Activated CD8-positive, alpha-beta memory T cell treated with anti-CD3 and anti-CD28 coated beads for 1 hour (primary cell): ENCODE measurements around the gene IL2RG.

Source experiments
- DNase-seq, 2 donors: peaks; one replicate each; pipeline ENCODE4 v3.0.0-alpha.2; 2020; ENCODE audit warnings: low read depth in 1 of 2; ENCODE audit errors: extremely low read depth in 1 of 2

Gene IL2RG

DNA sequence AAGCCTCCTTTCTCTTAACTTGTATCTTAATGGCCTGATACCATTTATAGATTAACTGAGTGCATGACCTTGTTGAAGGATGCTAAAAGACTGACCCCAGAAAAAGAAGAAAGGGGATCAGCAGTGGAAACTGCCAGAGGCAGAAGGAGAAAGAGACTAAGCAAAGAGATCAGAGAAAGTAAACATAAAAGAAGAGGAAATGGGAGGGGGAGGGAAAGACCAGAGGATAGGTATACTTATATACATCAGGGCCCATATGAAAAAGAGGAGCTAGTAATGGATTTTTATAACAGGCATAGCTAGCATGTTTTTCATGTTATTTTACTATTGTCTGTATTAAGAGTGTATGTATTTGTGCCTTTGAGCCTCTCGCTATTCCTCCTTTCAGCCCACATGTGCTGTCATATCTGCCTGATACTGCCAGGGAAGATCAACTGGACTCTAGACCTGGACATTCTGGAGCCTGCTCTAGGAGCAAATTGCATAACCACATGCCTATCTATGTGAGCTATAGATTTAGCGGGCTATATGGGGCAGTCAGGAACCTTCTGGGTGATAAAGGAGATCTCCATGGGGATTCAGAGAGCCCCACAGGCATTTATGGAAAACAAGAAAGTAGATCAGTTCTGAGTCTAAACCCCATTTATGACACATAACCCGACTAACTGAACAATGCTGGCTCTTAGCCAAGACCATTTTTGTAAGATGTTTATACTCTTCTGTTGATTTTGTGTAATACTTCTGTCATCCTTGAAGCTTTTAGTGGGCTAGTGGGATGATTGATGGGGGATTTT lies 29.9 kb downstream of the IL2RG start:
- no peak for DNase-seq

DNA sequence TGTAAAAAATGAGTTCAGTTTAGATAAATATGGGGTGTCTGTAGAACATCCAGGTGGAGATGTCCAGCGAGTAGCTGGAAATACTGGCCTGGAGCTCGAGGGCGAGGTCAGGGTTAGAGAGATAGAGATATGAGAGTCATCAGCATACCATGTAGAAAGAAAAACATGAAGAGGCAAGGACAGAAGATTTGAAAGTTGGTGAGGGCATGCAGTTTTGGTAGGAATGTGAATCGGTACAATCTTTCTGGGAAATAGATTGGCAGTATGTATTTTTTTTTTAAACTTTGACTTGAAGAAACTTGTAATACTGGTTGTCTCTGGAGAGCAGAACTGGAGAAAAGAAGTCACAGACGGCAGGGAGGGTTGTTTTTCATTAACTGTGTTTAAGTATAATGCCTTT lies 40.8 kb downstream of the IL2RG start:
- DNase-seq, result no peak

DNA sequence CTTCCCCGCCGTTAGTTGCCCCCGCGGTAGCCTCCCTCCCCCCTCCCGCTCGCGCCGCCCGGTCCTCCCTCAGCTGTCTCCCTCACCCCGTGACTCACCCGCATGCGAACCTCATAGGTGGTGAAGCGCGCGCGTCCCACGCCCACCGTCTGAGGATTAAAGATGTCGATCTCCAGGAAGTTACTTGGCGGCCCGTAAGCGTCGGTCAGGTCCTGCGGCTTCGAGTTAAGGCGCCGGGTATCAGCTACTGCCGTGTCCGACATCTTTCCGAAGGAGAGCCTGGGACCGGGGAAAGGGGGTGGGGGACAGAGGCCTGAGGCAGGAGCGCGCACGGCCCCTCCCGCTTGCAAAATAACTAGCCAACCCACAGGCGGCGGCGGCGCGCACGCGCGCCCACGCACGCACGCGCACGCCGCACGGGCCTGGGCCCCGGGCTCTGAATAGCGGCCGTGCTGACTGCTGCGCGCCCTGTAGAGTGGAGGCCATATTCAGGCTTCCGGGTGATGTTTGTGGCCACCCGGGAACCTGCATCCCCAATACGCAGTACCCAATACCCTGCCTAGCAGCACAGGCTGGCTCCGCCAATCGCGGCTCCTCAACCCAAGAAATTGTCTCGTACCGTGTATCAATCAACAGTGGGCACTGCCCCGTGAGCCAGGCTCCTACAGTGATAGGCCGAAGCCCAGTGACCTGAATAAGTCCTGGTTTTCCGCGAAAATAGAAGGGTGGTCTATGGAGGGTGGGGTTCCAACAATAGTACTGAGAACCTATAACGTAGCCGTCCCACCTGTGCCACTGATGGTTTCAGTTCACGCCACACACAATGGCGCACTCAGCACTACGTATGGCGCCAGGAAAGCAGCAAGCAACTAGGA lies 43.1 kb downstream of the IL2RG start, which contains the start of gene SNX12:
Gene SNX12 (minus strand): TSS at position 291 of the 875 bp plus-strand sequence. CDS start 28 bp downstream, at position 263.
- peak; percentile 71 to 72 for DNase-seq

DNA sequence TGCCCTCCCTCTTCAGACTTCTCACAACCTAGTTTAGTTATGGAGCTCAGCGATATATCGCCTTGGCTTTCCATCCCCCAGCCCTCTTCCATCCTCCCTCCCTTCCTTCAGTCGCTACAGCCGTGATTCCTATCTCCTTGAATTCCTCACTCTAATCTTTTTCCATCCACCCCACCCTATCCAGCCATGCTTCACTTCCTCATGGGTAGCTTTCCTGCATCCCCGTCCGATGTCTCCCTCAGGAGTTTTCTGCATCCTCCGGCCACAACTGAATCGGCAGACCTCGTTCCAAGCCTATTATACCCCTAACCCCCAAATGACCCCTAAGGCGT lies 43.7 kb downstream of the IL2RG start:
- DNase-seq, result no peak

DNA sequence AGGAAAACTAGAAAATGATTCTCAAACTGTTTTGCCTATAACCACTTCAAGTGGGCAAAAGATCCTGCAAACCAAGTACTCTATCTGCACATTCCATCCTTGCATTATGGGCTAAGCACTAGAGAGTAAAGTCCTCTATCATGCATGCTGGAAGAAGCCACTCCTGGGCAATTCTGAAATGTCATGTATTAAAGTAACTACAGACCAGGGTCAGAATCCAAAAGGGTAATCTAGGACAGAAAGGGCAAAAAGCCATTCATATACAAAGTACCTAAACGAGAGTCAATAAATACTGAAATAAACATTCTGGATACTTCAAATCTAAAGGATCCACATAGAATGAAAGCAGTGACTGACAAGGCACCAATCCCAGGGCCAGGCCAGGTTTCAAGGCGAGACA lies 44.3 kb downstream of the IL2RG start:
- no peak for DNase-seq

DNA sequence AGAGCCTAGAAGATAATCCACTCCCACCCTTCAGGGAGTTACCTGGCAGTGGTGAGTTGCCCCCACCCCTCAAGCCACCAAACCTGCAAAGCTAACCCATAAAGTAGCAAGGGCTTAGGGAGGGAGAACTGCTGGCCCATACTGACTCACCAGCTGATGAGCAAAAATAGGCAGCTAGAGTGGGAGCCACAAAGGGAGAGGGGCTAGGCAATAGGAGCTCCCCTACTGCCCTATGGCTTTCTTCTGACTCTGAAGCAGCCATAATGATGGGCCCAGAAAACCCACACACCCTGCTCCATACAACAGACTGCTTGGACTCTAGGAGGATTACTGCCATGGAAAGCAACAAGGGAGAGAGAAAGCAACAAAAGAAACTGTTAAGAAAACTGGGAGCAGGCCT lies 51.2 kb downstream of the IL2RG start:
- DNase-seq, result no peak

DNA sequence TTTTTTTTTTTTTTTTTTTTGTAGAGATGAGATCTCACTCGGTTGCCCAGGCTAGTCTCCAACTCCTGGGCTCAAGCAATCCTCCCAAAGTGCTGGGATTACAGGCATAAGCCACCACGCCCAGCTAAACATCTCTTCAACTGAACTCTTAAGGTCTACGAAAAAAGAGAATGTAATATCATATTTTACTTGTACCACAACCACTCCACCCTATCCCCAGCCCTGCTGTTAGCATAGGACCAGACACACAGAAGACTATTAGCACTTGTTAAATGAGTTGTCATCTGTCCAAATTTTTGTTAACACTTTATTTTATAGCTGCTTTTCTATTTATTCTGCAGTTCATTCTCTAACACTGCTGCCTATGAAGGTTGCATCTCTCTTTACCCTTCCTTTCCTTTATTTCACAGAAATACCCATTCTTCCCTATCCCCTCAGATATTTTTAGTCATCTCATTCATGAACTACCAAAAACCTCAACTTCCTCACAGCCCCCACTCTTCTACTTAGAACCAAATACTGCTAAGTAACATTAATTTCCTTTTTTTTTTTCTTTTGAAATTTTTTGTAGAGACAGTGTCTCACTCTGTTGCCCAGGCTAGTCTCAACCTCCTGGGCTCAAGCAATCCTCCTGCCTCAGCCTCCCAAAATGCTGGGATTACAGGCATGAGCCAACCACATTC lies 53.4 kb downstream of the IL2RG start:
- no peak for DNase-seq
